GM12878 (cell line): ENCODE data around the gene LY6G5C. TPM values are rescaled to one million over a fixed set of nuclear protein-coding genes. Genes with fewer than 3 reads are reported as not detected.

Experiments
- ATAC-seq: fragments of 200-7000 bp; cut with Tn5 transposase; 3 replicates; pipeline ENCODE4 v1.9.1; 2020; ENCODE audit warnings: mild to moderate bottlenecking, moderate library complexity
- BruUV-seq: library from RNA; stranded (reverse); fragments of 400-500 nt; replicated peaks from 2 replicates; lab custom pipeline; 2021; lab: Mats Ljungman, UMichigan
- CTCF ChIA-PET: fragments of 300-600 bp; sonication (Branson Sonifier 250); formaldehyde crosslinking; extraction: SDS; loops from one replicate; lab custom pipeline; 2021; ENCODE audit warnings: inconsistent platforms; lab: Yijun Ruan, JAX
- POLR2A ChIA-PET: fragments of 350-600 bp; formaldehyde crosslinking; extraction: SDS; loops from one replicate; lab custom pipeline; 2021; ENCODE audit warnings: inconsistent platforms; lab: Charles Lee
- RAD21 ChIA-PET: fragments of 300-600 bp; sonication (Branson Sonifier 250); formaldehyde crosslinking; loops from one replicate; lab custom pipeline; 2023; ENCODE audit warnings: antibody characterized with exemption; ENCODE audit not compliant: unreplicated experiment; lab: Charles Lee
- SMC1A ChIA-PET: fragments of 300-600 bp; sonication (Branson Sonifier 250); formaldehyde crosslinking; loops from one replicate; lab custom pipeline; 2023; ENCODE audit not compliant: unreplicated experiment, uncharacterized antibody; lab: Charles Lee
- DNase-seq: peaks from one replicate; pipeline ENCODE4 v3.0.0-alpha.2; 2011; ENCODE audit warnings: low read depth, low spot score
- FAIRE-seq: peaks from 3 replicates; lab custom pipeline; 2011; peaks lifted over from hg19 to GRCh38; lab: Jason Lieb, UNC
- H2AFZ ChIP-seq: 2 replicates; pipeline ENCODE4 v1.6.0; 2011; ENCODE audit warnings: low read depth, low read length, control low read depth; ENCODE audit not compliant: control insufficient read depth
- H3K27ac ChIP-seq: 2 replicates; pipeline ENCODE4 v1.5.1; 2011; ENCODE audit warnings: control low read depth; ENCODE audit not compliant: control insufficient read depth, insufficient read depth
- H3K27me3 ChIP-seq, 2 experiments: replicated peaks in 1 of 2; 2 replicates each; pipeline versions ENCODE4 v1.6.0 to v1.6.1; 2011; ENCODE audit warnings: low read length in 1 of 2; ENCODE audit not compliant: control insufficient read depth in 2 of 2, insufficient read depth in 2 of 2
- H3K36me3 ChIP-seq, 2 experiments: 2 replicates each; pipeline ENCODE4 v1.5.1; 2011; ENCODE audit warnings: low read length in 1 of 2; ENCODE audit not compliant: control insufficient read depth in 2 of 2, insufficient read depth in 2 of 2
- H3K4me1 ChIP-seq: 2 replicates; pipeline ENCODE4 v1.6.1; 2011; ENCODE audit warnings: mild to moderate bottlenecking, low read length, moderate library complexity, mixed read lengths; ENCODE audit not compliant: control insufficient read depth, insufficient read depth
- H3K4me2 ChIP-seq: 2 replicates; pipeline ENCODE4 v1.6.0; 2011; ENCODE audit warnings: control low read depth; ENCODE audit not compliant: control insufficient read depth, insufficient read depth
- H3K4me3 ChIP-seq: fragments of 200-600 bp; sonication (generic); 2 replicates; pipeline ENCODE4 v1.5.1; 2016
- H3K79me2 ChIP-seq: 2 replicates; pipeline ENCODE4 v1.6.0; 2011; ENCODE audit warnings: low read length; ENCODE audit not compliant: control insufficient read depth, insufficient read depth
- H3K9ac ChIP-seq: 2 replicates; pipeline ENCODE4 v1.8.0; 2011; ENCODE audit warnings: low read length, control low read depth, mixed read lengths; ENCODE audit not compliant: control insufficient read depth, insufficient read depth
- H3K9me3 ChIP-seq: replicated peaks from 3 replicates; pipeline ENCODE4 v1.5.1; 2011; ENCODE audit warnings: mild to moderate bottlenecking, low read length; ENCODE audit not compliant: control insufficient read depth, insufficient read depth
- H4K20me1 ChIP-seq: 2 replicates; pipeline ENCODE4 v1.6.0; 2011; ENCODE audit not compliant: control insufficient read depth, insufficient read depth
- BCL11A ChIP-seq: IDR thresholded peaks from 2 replicates; pipeline ENCODE4 v1.6.1; 2011; ENCODE audit warnings: low read depth, low read length
- CREB1 ChIP-seq: IDR thresholded peaks from 2 replicates; pipeline ENCODE4 v1.6.1; 2012; ENCODE audit warnings: low read depth, mild to moderate bottlenecking, inconsistent platforms
- CREM ChIP-seq: IDR thresholded peaks from 2 replicates; pipeline ENCODE4 v1.6.1; 2014; ENCODE audit warnings: antibody characterized with exemption, low read depth
- KLF5 ChIP-seq: fragments of 450-650 bp; IDR thresholded peaks from 2 replicates; pipeline ENCODE4 v1.6.1; 2014; ENCODE audit warnings: mild to moderate bottlenecking; ENCODE audit not compliant: partially characterized antibody
- NFXL1 ChIP-seq: fragments of 450-650 bp; IDR thresholded peaks from 2 replicates; pipeline ENCODE4 v1.6.1; 2017; ENCODE audit warnings: antibody characterized with exemption, mild to moderate bottlenecking, borderline replicate concordance
- PAX8 ChIP-seq: fragments of 450-650 bp; IDR thresholded peaks from 2 replicates; pipeline ENCODE4 v1.6.1; 2017; ENCODE audit warnings: mild to moderate bottlenecking, moderate library complexity
- POU2F2 ChIP-seq: IDR thresholded peaks from 3 replicates; pipeline ENCODE4 v1.6.1; 2011; ENCODE audit warnings: low read depth, mild to moderate bottlenecking, low read length, borderline replicate concordance
- RFX5 ChIP-seq: IDR thresholded peaks from 2 replicates; pipeline ENCODE4 v1.6.1; 2011; ENCODE audit warnings: low read depth, low read length, improper control_type of control experiment
- SIN3A ChIP-seq: IDR thresholded peaks from 2 replicates; pipeline ENCODE4 v1.6.1; 2012; ENCODE audit warnings: low read depth, low read length, improper control_type of control experiment
- SIX5 ChIP-seq: IDR thresholded peaks from 2 replicates; pipeline ENCODE4 v1.6.1; 2011; ENCODE audit warnings: mild to moderate bottlenecking, low read depth, low read length, moderate library complexity; ENCODE audit not compliant: severe bottlenecking
- SP1 ChIP-seq: IDR thresholded peaks from one replicate; pipeline ENCODE4 v1.6.1; 2011; ENCODE audit warnings: low read depth, low read length
- SREBF1 ChIP-seq: IDR thresholded peaks from 2 replicates; pipeline ENCODE4 v1.6.1; 2012; ENCODE audit warnings: mild to moderate bottlenecking, low read length
- TCF3 ChIP-seq: IDR thresholded peaks from 2 replicates; pipeline ENCODE4 v1.6.1; 2012; ENCODE audit warnings: low read depth, mild to moderate bottlenecking, low read length, borderline replicate concordance; ENCODE audit not compliant: insufficient read depth
- WGBS: methylation state at CpG from one replicate; pipeline ENCODE4 v1.1.6; 2016; ENCODE audit warnings: low lambda C conversion rate; ENCODE audit not compliant: insufficient replicate concordance, insufficient coverage; ENCODE audit errors: missing lambda C conversion rate; 5-methylcytosine and 5-hydroxymethylcytosine counted together
- in situ Hi-C: fragments of 300-500 bp; cut with MboI; formaldehyde crosslinking; loops from 9 replicates; pipeline ENCODE4 v1.14.3; 2018; ENCODE audit warnings: mixed read lengths
- intact Hi-C: fragments of 100-400 bp; cut with micrococcal nuclease; formaldehyde crosslinking; loops from one replicate; pipeline ENCODE4 v1.14.2; 2022; ENCODE audit not compliant: unreplicated experiment
- polyA plus RNA-seq, 11 experiments: library from polyadenylated mRNA; depleted of rRNA in 4 of 11; unstranded in 6 of 11; stranded (reverse) in 5 of 11; fragments of >200 nt; fragmentation: Nextera tagmentation in 4 of 11; fragmentation: Illumina TruSeq in 1 of 11; extraction: Ambion mirVana in 4 of 11; extraction: Trizol in 1 of 11; gene quantifications; 1 replicate in 1 of 11; 2 replicates in 10 of 11; pipeline versions ENCODE4 v1.2.1 to v1.2.3, GENCODE V29; 2011 to 2016; ENCODE audit warnings: inconsistent platforms in 2 of 11, missing spikeins in 2 of 11, low read depth in 1 of 11
- total RNA-seq, 4 experiments: library from RNA; depleted of rRNA in 3 of 4; stranded (reverse); fragments of >200 nt in 3 of 4; fragmentation: Illumina TruSeq in 1 of 4; extraction: Trizol in 1 of 4; gene quantifications; 2 replicates each; pipeline versions ENCODE4 v1.2.1 to v1.2.3, GENCODE V29; 2013 to 2021
- TF ChIP-seq, protein P1 (sequence below): IDR thresholded peaks from 2 replicates; pipeline ENCODE4 v1.6.1; 2012; ENCODE audit warnings: low read depth, low read length, improper control_type of control experiment
- TF ChIP-seq, protein P2 (sequence below): IDR thresholded peaks from 2 replicates; pipeline ENCODE4 v1.6.1; 2012; ENCODE audit warnings: mild to moderate bottlenecking, low read depth, low read length

Gene LY6G5C
- total and polyA plus RNA-seq, 10 of the 15 experiments (the other 5 are each of a cell fraction or from before 2014, with no cell fraction given), result 0.76 to 6.1 (median 1.7) TPM

DNA sequence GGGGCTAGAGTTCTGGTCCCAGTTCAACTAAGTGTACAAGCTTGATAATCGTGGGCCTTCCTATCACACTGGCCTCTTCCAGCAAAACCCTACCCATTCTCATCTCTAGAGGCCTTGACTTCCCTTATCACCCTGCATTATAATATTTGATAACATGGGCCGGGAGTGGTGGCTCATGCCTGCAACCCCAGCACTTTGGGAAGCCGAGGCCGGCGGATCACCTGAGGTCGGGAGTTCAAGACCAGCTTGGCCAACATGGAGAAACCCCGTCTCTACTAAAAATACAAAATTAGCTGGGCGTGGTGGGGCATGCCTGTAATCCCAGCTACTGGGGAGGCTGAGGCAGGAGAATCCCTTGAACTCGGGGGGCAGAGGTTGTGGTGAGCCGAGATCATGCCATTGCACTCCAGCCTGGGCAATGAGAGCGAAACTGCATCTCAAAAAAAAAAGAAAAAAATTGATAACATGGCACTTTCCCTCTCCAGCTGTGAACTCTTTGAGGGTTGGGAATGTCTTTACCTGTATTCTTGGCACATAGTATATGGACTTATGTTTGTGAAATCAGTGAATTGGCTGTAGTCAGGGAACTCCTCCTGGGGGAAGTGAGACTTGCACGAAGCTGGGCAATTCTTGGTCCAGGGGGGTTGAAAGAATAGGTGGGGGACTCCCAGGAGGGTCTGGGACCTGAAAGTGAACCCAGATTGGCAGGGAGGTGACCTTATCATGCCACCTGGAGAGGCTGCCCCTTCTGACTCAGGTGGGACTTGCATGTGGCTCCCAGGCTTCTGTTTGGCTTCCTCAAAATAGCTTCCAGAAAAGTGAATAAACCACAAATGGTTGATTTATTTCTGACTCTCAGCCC, 19.4 kb downstream of the LY6G5C start (continued):
- TF ChIP-seq SREBF1, result no peak
- TF ChIP-seq CREB1, result no peak
- no peak for TF ChIP-seq SP1
- TF ChIP-seq PAX8, result no peak
- no peak for TF ChIP-seq SIX5

DNA sequence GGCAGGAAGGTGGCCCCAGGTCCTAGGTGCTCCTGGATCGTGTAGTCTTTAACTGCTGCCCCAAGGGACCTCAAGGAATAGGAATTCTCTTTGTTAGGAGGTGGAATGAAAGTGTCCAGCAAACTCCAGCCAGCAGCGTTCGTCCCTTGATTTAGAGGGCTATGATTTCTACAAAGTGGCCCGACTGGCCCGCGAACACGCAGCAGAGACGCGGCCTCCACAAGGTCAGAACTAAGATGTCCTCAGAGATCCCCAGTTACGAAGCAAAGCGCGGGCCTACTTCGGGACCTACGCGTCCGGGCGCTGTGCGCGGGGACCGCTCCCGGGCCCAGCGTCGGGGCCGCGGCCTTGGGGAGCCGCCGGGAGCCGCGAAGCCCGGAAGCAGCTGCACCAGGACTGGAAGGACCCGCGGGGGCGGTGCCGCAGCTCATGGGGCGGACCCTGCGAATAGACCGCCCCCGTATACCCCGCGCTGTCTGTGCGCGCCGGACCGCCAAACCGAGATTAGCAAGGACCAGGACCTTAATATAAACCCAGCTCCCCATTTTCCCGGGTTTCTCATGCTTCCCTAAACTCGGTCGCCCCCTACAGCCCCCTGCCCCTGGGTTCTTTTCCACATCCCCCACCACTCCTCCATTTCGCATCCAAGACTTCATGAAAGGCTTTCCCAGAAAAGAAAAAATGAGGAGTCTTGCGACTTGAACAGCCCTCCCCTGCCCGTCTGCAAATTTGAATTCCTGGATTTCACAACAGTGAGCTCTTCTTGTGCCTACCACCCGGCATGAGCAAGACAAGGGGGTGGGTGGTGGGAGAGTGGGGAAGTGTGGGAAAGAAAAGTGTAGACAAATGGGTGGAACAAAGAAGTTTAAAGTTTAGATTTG, 20.2 kb downstream of the LY6G5C start, which contains the start of gene C6orf47:
TSS of gene C6orf47 (minus strand) at position 398 of the 881 bp plus-strand sequence. CDS start 831 bp downstream, outside the sequence.
- peak within 1 kb of the TSS; percentile 99 for H3K4me2 ChIP-seq
- no peaks in the 10 kb centered on the region; the same call in 2 of the 3 replicates for H3K9me3 ChIP-seq
- H3K79me2 ChIP-seq, result peaks cover 60% of the 10 kb centered on the region
- H3K36me3 ChIP-seq, result peaks cover 0 to 12% of the 10 kb centered on the region in 2 experiments
- peak within 1 kb of the TSS; percentile 94 for H3K27ac ChIP-seq
- H4K20me1 ChIP-seq, result no peaks in the 10 kb centered on the region
- RAD21 ChIA-PET, result interaction anchor here (0.6 to 2.1 kb wide), 10 partner anchors 8 to 241 kb away, joined by 3 to 8 read pairs (median 4); partner anchors contain the start of genes AIF1, BAG6, CLIC1 and NEU1
- no peak for FAIRE-seq
- SMC1A ChIA-PET, result interaction anchor here (0.7 to 2.5 kb wide), 5 partner anchors 8 to 80 kb away, joined by 3 to 14 read pairs (median 6); partner anchors contain the start of gene BAG6
- H3K4me3 ChIP-seq, result peak within 1 kb of the TSS; percentile 79
- H3K9ac ChIP-seq, result peak within 1 kb of the TSS; percentile 95
- in situ Hi-C loops (no loop called here), intact Hi-C loops (no loop called here)
- peak within 1 kb of the TSS; percentile 36; the same call in 1 of the 2 replicates for H2AFZ ChIP-seq
- peaks cover 42% of the 10 kb centered on the region for H3K4me1 ChIP-seq
- POLR2A ChIA-PET, result interaction anchor here (0.7 to 5.9 kb wide), 12 partner anchors 7 to 166 kb away, joined by 3 to 107 read pairs (median 4); partner anchors contain the start of genes APOM, BAG6, CLIC1 and MSH5
- H3K27me3 ChIP-seq, result no peaks in the 10 kb centered on the region
- peak; percentile 86 for ATAC-seq
- TSS peak; percentile 67 for BruUV-seq
- DNase-seq, result no peak
- WGBS, result under 1% methylated on average over 51 of the region's 52 CpGs
- CTCF ChIA-PET, result interaction anchor here (0.9 to 2.2 kb wide), 5 partner anchors 8 to 172 kb away, joined by 3 to 19 read pairs (median 4); partner anchors contain the start of genes BAG6 and DDX39B
- TF ChIP-seq RFX5 (no peak), TCF3 (0 out of 2 replicates have a peak, but pooled peaks have one; percentile 54), POU2F2 (0 out of 3 replicates have a peak, but pooled peaks have one; percentile 65), CREM (no peak), NFXL1 (no peak), BCL11A (0 out of 2 replicates have a peak, but pooled peaks have one; percentile 20), SIN3A (peak; percentile 74; the same call in 1 of the 2 replicates), KLF5 (no peak)
- TF ChIP-seq, protein P1, sequence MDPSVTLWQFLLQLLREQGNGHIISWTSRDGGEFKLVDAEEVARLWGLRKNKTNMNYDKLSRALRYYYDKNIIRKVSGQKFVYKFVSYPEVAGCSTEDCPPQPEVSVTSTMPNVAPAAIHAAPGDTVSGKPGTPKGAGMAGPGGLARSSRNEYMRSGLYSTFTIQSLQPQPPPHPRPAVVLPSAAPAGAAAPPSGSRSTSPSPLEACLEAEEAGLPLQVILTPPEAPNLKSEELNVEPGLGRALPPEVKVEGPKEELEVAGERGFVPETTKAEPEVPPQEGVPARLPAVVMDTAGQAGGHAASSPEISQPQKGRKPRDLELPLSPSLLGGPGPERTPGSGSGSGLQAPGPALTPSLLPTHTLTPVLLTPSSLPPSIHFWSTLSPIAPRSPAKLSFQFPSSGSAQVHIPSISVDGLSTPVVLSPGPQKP, result peak; percentile 46; the same call in 1 of the 2 replicates
- TF ChIP-seq, protein P2, sequence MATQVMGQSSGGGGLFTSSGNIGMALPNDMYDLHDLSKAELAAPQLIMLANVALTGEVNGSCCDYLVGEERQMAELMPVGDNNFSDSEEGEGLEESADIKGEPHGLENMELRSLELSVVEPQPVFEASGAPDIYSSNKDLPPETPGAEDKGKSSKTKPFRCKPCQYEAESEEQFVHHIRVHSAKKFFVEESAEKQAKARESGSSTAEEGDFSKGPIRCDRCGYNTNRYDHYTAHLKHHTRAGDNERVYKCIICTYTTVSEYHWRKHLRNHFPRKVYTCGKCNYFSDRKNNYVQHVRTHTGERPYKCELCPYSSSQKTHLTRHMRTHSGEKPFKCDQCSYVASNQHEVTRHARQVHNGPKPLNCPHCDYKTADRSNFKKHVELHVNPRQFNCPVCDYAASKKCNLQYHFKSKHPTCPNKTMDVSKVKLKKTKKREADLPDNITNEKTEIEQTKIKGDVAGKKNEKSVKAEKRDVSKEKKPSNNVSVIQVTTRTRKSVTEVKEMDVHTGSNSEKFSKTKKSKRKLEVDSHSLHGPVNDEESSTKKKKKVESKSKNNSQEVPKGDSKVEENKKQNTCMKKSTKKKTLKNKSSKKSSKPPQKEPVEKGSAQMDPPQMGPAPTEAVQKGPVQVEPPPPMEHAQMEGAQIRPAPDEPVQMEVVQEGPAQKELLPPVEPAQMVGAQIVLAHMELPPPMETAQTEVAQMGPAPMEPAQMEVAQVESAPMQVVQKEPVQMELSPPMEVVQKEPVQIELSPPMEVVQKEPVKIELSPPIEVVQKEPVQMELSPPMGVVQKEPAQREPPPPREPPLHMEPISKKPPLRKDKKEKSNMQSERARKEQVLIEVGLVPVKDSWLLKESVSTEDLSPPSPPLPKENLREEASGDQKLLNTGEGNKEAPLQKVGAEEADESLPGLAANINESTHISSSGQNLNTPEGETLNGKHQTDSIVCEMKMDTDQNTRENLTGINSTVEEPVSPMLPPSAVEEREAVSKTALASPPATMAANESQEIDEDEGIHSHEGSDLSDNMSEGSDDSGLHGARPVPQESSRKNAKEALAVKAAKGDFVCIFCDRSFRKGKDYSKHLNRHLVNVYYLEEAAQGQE, result 0 out of 2 replicates have a peak, but pooled peaks have one; percentile 34
